Stimulated activated CD8-positive, alpha-beta memory T cell treated with anti-CD3 and anti-CD28 coated beads, Interleukin-15, amount 100 ng/mL, for 4 hours (primary cell): ENCODE results near the gene ANKH.

Experiments
- DNase-seq, 2 donors: peaks; one replicate each; pipeline ENCODE4 v3.0.0-alpha.2; 2020; ENCODE audit warnings: low read depth in 2 of 2

Gene ANKH

GRCh38 chr5:14790911-14791310 lies 80.7 kb downstream of the ANKH start:
- no peak for DNase-seq

- no peak for DNase-seq
Measured at GRCh38 chr5:14790220-14790619, 81.4 kb downstream of the ANKH start.

DNA sequence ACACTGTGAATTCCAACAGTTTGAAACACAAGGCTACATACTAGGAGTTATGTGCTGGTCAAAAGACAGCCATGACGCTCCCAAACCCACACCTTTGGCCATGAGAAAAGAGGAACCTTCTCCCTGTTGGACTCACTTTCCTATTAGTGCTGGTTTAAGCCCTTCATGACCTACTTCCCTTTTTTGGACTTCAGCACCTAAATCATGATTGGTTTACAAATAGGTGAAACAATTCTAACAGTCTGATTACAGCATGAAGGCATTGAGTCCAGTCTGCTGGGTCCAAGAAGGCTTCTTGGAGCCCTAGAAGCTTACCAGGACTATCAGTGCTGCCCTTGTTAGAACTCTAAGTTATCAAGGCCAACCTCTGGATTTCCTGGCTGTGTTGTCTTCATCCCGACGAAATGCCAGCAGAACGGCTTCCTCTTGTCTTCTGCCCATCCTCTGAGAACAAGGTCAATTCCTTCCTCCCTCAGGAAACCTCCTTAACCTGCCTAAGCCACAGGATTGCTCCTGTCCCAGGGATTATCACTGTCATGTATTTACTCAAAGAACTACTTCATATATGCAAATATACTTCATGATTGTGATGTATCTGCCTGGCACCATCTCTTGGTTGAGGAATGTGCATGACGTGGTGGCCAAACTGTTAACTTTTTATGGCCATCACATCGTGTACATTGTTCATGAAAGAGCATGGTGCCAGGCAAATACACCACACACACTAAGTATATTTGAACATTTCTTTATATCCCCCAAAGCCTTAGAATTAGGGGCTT lies 83.6 kb downstream of the ANKH start:
- no peak for DNase-seq

- DNase-seq, result no peak
Measured at GRCh38 chr5:14783691-14784090, 87.9 kb downstream of the ANKH start.

DNA sequence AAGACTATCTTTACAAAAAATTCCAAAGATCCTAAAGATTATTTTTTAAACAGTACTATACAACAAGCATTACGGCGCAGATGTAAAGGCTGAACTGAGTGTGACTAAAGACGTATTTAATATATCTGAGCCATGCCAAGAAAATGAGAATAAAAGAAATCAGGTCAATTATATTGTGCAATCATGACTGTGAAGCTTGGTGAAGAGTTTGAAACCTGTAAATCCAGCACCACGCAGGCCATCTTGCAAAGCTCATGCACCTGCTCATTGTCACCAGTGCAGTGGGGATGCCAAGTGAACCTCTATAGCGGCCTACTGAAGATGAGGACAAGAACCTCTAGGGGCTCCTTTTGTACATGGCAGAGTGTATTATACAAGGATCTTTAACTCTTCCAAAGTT lies 89.0 kb downstream of the ANKH start:
- DNase-seq, result no peak

- no peak for DNase-seq
Measured at GRCh38 chr5:14781106-14781505, 90.5 kb downstream of the ANKH start.

GRCh38 chr5:14779975-14780374 lies 91.6 kb downstream of the ANKH start:
- no peak for DNase-seq

- DNase-seq, result no peak
Measured at GRCh38 chr5:14778792-14779070, 92.8 kb downstream of the ANKH start.

DNA sequence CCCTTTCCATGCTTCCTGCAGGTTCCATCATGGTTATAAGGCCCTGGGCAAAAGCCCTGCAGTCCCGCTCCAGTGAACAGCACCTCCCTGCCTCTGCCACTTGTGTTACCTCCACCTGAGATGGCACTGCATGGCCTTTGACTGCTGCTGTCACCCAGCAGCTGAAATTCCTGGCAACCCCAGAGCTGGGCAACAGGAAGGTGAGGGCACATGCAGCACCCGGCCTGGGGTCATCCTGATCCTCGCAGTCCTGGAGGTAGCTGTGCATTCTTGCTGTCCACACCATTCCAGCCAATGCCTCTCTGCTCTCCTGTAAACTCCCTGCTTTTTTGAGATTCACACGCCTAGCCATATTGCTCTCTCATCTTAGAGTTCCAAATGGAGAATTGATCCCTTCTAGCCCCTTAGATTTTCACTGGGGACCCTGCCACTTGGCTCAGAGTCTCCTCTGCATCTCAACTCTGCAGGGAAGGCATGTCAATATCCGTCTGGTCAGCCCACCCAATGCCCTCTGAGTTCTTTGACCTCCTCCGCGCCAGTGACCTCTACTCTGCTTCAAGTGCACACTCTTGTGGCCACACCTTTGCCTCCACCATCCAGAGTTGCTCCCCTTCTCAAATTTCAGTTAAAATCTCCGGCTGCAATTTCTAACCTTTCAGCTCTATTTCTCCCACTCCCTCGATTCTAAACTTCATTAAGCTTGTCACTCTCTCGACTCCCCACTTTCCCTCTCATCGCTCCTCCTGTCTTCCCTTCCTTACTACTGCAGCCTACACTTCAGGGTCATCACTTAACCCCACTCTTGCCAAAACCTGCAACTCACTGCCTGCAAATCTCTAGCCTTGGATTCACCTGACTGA lies 93.4 kb downstream of the ANKH start:
- DNase-seq, result no peak

GRCh38 chr5:14777187-14777586 lies 94.4 kb downstream of the ANKH start:
- no peak for DNase-seq

- DNase-seq, result no peak
Measured at GRCh38 chr5:14776602-14777001, 95.0 kb downstream of the ANKH start.

GRCh38 chr5:14775857-14776256 lies 95.7 kb downstream of the ANKH start:
- DNase-seq, result no peak

- no peak for DNase-seq
Measured at GRCh38 chr5:14773588-14773987, 98.0 kb downstream of the ANKH start.

- DNase-seq, result no peak
Measured at GRCh38 chr5:14771972-14772371, 99.6 kb downstream of the ANKH start.

DNA sequence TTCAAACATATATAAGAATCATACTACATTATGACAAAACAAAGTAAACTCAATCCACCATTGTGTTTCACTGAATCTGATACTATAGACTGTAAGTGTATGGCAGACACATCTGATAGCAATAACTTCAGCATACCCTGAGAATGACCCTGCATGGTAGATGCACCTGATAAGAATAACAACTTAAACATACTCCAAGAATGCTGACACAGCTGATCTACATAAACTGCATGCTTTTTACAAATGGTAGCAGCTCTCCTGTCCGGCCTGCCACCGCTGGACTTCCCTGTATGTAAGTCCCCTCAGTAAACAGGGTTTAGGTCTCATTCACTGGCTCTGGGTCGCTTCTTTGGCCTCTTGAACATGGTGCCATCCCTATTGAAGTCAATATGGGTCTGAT lies 100.4 kb downstream of the ANKH start:
- no peak for DNase-seq

- no peak for DNase-seq
Measured at GRCh38 chr5:14768508-14769365, 102.8 kb downstream of the ANKH start.

DNA sequence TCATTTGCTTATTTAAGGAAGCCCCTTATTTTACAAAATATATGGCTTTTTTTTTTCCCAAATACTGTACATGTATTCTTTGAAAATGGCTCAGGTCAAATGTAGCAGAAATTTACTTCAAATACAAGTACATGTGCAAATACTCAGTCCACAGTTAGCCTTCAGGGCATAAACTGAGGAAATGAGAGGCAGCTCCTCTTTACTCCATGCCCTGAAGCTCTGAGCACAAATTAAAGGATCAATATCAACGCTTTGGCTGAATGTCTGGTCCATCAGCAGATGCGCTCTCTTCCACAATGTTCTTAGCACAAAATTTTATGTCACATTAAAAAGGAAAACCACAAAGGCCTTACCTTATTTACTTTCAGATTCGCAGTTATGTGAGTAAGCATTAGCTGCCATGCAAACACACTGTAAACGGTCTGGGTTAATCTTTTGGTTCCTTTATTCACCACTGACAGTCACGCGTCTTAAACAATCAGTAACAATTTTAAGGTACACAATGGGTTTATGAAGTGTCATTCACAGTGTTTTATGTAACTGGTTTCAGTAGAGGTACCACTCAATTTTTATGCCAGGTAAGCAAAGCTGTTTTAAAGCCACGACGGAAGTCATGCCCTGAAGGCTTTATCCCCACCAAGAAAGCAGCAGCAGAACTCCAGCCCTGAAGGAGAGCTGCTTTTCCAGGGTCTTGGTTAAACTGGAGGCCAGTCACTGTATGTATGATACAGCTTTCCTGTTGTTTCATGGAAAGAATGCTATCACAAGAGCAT lies 103.7 kb downstream of the ANKH start:
- DNase-seq, result no peak

DNA sequence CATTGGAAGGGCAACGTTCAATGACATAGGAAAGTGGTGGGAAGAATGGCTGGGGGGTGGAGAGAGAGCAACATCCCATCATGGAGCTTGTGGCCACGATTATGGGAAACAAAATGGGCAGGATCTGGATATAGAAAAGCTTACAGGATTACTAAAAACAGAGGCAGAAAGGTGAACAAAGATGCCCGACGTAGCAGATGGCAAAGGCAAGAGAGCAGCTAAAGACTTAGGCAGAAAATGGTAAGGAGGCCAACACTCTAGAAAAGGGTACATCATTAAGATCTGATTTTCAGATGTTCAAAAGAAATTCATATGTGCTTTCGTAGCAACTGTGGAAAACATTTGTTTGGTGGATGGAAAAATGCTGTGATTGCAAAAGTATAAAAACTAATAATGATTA lies 104.5 kb downstream of the ANKH start:
- no peak for DNase-seq

DNA sequence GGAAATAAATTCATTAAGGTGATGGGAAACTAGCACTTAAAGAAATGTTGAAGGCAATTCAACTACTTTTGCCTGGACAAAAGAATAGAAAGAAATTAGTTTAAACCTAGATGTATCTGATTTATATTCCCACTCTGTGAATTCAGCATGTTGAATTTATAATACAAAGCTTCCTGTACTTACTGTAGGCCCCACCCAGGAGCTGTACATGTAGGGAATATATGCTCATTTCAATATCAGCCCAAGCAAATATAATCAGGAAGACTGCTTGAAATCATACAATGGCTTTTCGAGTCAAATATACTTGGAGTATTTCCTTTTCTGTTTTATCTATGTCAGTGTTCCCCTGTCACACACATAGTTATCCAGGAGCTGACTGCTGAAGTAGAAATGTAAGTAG lies 105.0 kb downstream of the ANKH start:
- DNase-seq, result no peak

- DNase-seq, result no peak
Measured at GRCh38 chr5:14765587-14765986, 106.0 kb downstream of the ANKH start.

DNA sequence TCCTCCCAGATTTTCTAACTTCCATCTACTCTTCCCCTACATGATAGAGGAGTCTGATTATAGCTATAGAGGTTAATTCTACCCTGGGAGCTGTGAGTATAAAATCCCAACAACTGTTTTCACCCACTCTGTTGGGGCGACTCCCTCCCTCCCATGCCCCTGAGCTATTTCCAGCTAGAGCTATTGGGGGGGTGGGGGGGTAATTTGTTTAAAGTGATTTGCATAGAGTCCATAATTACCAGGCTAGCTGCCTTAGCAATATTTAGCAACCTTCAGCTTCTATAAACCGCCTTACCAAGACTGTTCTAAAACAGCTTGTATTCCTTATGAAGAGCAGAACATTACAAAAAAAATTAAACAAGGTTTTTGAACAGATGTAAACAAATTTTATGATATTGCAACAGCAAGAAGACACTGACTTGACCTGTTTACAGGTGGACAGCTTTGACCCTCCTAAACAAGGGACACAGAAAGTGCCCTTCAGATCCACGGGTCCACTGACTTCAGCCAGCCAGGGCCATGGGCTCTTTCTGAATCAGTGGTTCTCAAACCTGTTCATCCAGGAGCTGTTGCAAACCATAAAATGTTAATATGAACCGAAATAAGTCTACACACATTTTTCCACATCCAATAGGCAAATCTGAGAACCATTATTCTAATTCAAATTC lies 108.9 kb downstream of the ANKH start:
- DNase-seq, result no peak
